Ascending aorta (tissue), 2 donors: Measurements from ENCODE around the gene DHDDS. TPM values are rescaled to one million over a fixed set of nuclear protein-coding genes. Genes with fewer than 3 reads are reported as not detected.

Experiments used
- DNase-seq, 2 donors: peaks; one replicate each; pipeline ENCODE4 v3.0.0-alpha.2; 2019; ENCODE audit warnings: low spot score in 2 of 2
- H3K27ac ChIP-seq, 2 donors: fragments of 200-600 bp; sonication (generic); one replicate each; pipeline ENCODE4 v1.5.1; 2016 to 2017; ENCODE audit warnings: mild to moderate bottlenecking in 1 of 2
- H3K27me3 ChIP-seq: fragments of 200-600 bp; sonication (generic); one replicate; pipeline ENCODE4 v1.5.1; 2017
- H3K36me3 ChIP-seq, 2 donors: fragments of 200-600 bp; sonication (generic); one replicate each; pipeline ENCODE4 v1.5.1; 2016
- H3K4me1 ChIP-seq, 2 donors: fragments of 200-600 bp; sonication (generic); one replicate each; pipeline ENCODE4 v1.5.1; 2016 to 2017; ENCODE audit warnings: mild to moderate bottlenecking in 1 of 2
- H3K4me3 ChIP-seq, 2 donors: fragments of 200-600 bp; sonication (generic); one replicate each; pipeline ENCODE4 v1.5.1; 2016 to 2017; ENCODE audit warnings: mild to moderate bottlenecking in 1 of 2
- H3K9me3 ChIP-seq, 2 donors: fragments of 200-600 bp; sonication (generic); one replicate each; pipeline ENCODE4 v1.5.1; 2016
- intact Hi-C: fragments of 100-400 bp; cut with DNase I; formaldehyde crosslinking; loops from one replicate; pipeline ENCODE4 v1.15.1; 2023
- total RNA-seq: library from RNA; depleted of rRNA; stranded (reverse); fragments of >200 nt; gene quantifications from one replicate; pipeline ENCODE4 v1.1.0, GENCODE V29; 2016
- TF ChIP-seq, protein P1 (sequence below), 3 experiments: fragments of 200-600 bp in 2 of 3; fragments of 450-650 bp in 1 of 3; sonication (generic) in 2 of 3; IDR thresholded peaks; one replicate each; pipeline ENCODE4 v1.5.1; 2016 to 2019; ENCODE audit warnings: antibody characterized with exemption in 3 of 3, mild to moderate bottlenecking in 1 of 3, moderate library complexity in 1 of 3

The DHDDS gene
- total RNA-seq, 1 donor from 2014 or later: 54.2 TPM

DNA sequence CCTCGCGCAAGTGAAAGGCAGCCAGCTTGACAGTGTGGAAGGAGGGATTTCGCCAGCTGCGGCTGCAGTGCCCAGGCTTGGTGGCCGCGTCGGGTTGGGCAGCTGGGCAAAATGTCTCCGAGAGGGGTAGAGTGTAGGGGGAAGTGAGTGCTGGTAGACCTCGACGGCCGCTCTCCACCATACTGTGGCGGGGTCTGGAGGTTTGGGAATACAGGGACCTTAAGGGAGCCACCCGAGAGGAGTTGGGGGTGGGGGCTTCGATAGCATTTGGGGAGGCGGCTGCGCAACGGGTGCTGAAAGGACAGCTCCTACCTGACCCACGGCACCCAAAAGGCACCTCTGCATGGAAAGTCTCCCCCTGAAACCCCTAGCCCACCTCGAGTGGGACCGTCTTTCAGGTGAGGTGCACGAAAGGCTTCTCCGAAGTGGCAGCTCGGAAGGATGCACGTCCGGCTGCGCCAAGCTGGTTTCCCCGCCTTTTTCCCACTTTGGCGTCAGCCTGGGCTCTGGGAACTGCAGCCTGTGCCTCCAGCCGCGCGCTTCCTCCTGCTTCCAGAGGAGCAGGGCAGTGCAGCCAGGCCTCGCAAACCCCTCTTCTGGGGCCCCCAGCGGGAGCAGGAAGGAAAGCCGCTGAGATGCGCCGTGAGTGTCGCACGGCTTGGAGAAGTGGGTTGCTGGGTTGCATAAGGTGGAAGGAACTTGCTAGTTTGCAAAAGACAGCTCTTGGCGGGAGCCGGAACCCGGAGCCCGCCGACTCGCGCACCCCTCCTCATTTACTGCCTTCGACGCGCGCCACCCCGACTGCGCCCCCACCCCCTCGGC, 39.6 kb downstream of the DHDDS start:
- intact Hi-C loops: loop anchor here (1.0 to 5.0 kb wide), 3 partner anchors 29 to 239 kb away; partner anchors contain the start of genes CEP85 and DHDDS
- peak; percentile 12 to 83 for DNase-seq
- Histone ChIP-seq H3K4me3 (peak overlapping the region; percentile 72 to 90), H3K36me3 (peaks cover 4 to 43% of the 10 kb centered on the region in 2 donors), H3K27ac (peak overlapping the region; percentile 94 to 100), H3K4me1 (peaks cover 5 to 22% of the 10 kb centered on the region in 2 donors), H3K9me3 (no peaks in the 10 kb centered on the region), H3K27me3 (no peaks in the 10 kb centered on the region)
- TF ChIP-seq, protein P1, sequence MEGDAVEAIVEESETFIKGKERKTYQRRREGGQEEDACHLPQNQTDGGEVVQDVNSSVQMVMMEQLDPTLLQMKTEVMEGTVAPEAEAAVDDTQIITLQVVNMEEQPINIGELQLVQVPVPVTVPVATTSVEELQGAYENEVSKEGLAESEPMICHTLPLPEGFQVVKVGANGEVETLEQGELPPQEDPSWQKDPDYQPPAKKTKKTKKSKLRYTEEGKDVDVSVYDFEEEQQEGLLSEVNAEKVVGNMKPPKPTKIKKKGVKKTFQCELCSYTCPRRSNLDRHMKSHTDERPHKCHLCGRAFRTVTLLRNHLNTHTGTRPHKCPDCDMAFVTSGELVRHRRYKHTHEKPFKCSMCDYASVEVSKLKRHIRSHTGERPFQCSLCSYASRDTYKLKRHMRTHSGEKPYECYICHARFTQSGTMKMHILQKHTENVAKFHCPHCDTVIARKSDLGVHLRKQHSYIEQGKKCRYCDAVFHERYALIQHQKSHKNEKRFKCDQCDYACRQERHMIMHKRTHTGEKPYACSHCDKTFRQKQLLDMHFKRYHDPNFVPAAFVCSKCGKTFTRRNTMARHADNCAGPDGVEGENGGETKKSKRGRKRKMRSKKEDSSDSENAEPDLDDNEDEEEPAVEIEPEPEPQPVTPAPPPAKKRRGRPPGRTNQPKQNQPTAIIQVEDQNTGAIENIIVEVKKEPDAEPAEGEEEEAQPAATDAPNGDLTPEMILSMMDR (IDR thresholded peaks at IDR 0.05): no peak

DNA sequence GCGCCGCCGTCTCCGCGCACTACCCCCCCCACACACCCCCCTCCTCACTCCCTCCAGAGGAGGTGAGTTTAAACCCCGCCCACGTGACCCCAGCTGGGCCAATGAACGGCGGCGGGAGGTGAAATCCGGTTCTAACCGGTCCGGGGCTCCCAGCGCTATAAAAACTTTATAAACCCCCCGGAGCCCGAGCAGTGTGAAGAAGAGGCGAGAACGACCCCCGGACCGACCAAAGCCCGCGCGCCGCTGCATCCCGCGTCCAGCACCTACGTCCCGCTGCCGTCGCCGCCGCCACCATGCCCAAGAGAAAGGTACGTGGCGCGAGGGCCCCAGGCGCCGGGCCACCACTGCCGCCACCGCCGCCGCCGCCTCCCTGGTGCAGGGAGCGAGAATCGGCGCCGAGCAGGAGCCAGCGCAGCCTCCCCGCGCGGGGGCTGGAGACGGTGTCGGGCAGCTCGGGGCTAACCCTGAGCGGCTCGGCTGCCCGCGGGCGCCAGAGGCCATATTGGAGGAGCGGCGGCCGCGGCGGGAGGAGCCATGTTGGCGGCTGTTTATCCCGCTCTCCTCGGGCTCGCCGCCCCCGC, 40.3 kb downstream of the DHDDS start, which contains the start of gene HMGN2:
TSS of gene HMGN2 (plus strand) at position 121 of the 581 bp plus-strand sequence. CDS start at position 294, 173 bp downstream.
- Histone ChIP-seq H3K27me3 (no peaks in the 10 kb centered on the region), H3K4me1 (peaks cover 5 to 22% of the 10 kb centered on the region in 2 donors), H3K36me3 (peaks cover 7 to 43% of the 10 kb centered on the region in 2 donors), H3K9me3 (no peaks in the 10 kb centered on the region), H3K4me3 (peak within 1 kb of the TSS; percentile 72 to 90), H3K27ac (peak within 1 kb of the TSS; percentile 94 to 100)
- DNase-seq: peak; percentile 66 to 91
- TF ChIP-seq, protein P1 (IDR thresholded peaks at IDR 0.05): no peak
- intact Hi-C loops: loop anchor here (1.0 to 5.0 kb wide), 3 partner anchors 28 to 240 kb away; partner anchors contain the start of genes CEP85 and DHDDS

DNA sequence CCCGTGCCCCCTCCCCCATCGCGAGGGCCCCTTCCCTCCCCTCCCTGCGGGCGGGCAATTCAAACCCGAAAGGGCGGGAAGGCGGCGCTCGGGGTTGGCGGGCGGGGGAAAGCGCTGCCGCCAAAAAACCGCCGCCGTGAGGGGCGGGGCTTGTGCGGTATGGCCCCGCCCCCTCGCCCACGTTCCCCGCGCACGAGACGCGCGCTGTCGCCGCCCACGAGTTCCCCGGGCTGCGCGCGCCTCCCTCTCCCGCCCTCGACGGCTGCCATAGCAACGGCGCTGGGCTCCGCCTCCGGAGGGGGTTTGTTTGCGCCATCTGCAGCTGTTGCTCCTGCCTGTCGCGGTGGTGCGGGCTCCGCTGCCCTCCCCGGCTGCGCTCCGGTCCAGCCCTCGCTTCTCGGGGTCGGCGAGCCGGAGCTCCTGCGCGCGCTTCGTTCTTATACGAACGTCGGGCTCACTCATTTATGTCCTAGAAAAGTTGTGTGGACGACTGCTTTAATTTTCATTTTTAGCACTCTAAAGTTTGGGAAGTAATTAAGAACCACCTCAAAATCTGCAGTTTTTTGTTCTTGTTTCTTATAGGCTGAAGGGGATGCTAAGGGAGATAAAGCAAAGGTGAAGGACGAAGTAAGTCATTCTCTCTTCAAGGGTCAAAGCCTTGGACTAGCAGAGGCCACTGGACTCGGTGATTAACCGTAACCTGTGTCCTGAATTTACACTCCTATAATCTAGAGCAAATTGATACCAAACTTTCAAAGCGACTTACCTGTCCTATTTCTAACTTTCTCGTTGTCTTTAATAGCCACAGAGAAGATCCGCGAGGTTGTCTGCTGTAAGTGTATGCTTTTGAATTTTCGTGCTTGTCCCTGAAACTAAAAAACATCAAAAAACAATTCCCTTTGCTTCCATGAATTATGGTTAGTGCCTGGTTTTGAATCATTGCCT, 41.1 kb downstream of the DHDDS start:
- H3K9me3 ChIP-seq: no peaks in the 10 kb centered on the region
- H3K27me3 ChIP-seq: no peaks in the 10 kb centered on the region
- peak overlapping the region; percentile 72 to 90 for H3K4me3 ChIP-seq
- intact Hi-C loops: loop anchor here (1.0 to 5.0 kb wide), 3 partner anchors 28 to 241 kb away; partner anchors contain the start of genes CEP85 and DHDDS
- peaks cover 12 to 41% of the 10 kb centered on the region in 2 donors for H3K36me3 ChIP-seq
- peak overlapping the region; percentile 94 to 100 for H3K27ac ChIP-seq
- peaks cover 5 to 22% of the 10 kb centered on the region in 2 donors for H3K4me1 ChIP-seq
- peak; percentile 80 to 97 for DNase-seq
- TF ChIP-seq, protein P1 (IDR thresholded peaks at IDR 0.05): no peak

DNA sequence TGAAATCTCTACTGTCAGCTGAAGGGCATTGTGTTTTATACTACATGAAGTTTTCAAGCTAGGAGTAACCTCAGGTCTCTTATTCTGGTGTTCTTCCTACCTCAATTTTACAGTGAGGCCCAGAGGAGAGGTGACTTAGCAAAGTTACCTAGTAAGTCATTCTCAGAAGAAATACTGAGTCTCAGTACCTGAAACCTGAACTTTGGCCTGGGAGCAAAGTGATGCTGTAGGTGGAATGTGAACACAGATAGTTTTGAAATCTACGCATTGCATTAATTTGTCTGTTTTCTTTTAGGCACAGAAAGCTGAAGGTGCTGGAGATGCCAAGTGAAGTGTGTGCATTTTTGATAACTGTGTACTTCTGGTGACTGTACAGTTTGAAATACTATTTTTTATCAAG, 42.7 kb downstream of the DHDDS start:
- TF ChIP-seq, protein P1 (IDR thresholded peaks at IDR 0.05): no peak

DNA sequence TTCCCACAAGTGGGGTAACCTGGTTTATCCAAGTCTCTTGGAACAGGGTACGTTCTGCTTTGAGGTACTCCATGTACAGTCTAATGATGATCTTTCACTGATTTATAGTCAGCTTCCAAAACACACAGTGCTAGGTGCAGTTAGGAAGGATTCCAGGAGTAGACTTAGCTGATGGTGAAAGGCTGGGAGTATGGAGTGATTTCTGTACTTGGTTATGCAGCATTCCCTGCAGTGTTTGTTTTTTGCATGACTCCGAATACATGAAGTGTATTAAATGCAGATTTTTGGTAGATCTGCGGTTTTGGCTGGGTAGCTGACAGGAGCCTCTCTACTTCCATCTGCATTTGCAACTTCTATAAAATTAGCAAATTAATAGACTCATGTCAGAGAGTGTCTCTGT, 43.9 kb downstream of the DHDDS start:
- H3K4me3 ChIP-seq: no peak overlapping the region
- peaks cover 25 to 57% of the 10 kb centered on the region in 2 donors for H3K36me3 ChIP-seq
- peaks cover 5 to 18% of the 10 kb centered on the region in 2 donors for H3K4me1 ChIP-seq
- no peak overlapping the region for H3K27ac ChIP-seq
- intact Hi-C loops: no loop called here
- DNase-seq: no peak
- H3K9me3 ChIP-seq: no peaks in the 10 kb centered on the region
- TF ChIP-seq, protein P1 (IDR thresholded peaks at IDR 0.05): no peak
- H3K27me3 ChIP-seq: no peaks in the 10 kb centered on the region

More for the DNA sequence above, 42.7 kb downstream of the DHDDS start:
- H3K4me3 ChIP-seq: no peak overlapping the region
- peaks cover 19 to 50% of the 10 kb centered on the region in 2 donors for H3K36me3 ChIP-seq
- H3K27me3 ChIP-seq: no peaks in the 10 kb centered on the region
- no peak overlapping the region for H3K27ac ChIP-seq
- peaks cover 5 to 22% of the 10 kb centered on the region in 2 donors for H3K4me1 ChIP-seq
- intact Hi-C loops: loop anchor here (5.0 kb wide), 1 partner anchor 243 kb away; the partner anchor contains the start of gene CEP85
- no peaks in the 10 kb centered on the region for H3K9me3 ChIP-seq
- no peak for DNase-seq
